ENCODE data around the gene MAFB. TPM values are rescaled to one million over a fixed set of nuclear protein-coding genes. Genes with fewer than 3 reads are reported as not detected.

MAFB gene
- total RNA-seq, 1 experiment from 2014 or later = 0.85 TPM

GRCh38 chr20:40702504-40702903 lies 13.5 kb upstream of the MAFB start:
- no CpG with 5 or more reads among the region's 4 CpGs for WGBS (ENCODE audit: extremely low coverage, insufficient read length, low lambda C conversion rate)
- Histone ChIP-seq H3K23me2 (ENCODE audit: insufficient read length, low read depth, low read length, poor library complexity, severe bottlenecking) (no peaks in the 10 kb centered on the region), H2BK5ac (ENCODE audit: insufficient read length, low read length) (no peak overlapping the region), H3K18ac (ENCODE audit: insufficient read length, low read depth, low read length) (no peak overlapping the region), H2BK120ac (ENCODE audit: low read depth, low read length, poor library complexity, severe bottlenecking) (no peak overlapping the region), H3T11ph (ENCODE audit: low read length) (no peak overlapping the region), H3K27ac (ENCODE audit: insufficient read length, low read depth, low read length) (no peak overlapping the region), H3K4me2 (ENCODE audit: insufficient read depth, insufficient read length, low read length) (no peak overlapping the region), H2AFZ (ENCODE audit: low read length) (no peak overlapping the region), H2BK20ac (ENCODE audit: low read depth, low read length, poor library complexity, severe bottlenecking) (no peak overlapping the region), H4K91ac (ENCODE audit: insufficient read length, low read depth, low read length) (no peak overlapping the region), H4K5ac (ENCODE audit: insufficient read length, low read depth, low read length) (no peak overlapping the region), H3K79me2 (ENCODE audit: insufficient read depth, low read length) (no peaks in the 10 kb centered on the region), H3K4ac (ENCODE audit: low read depth, low read length) (no peak overlapping the region), H4K20me1 (ENCODE audit: control insufficient read depth, insufficient read depth, insufficient read length) (no peaks in the 10 kb centered on the region), H3K4me1 (ENCODE audit: insufficient read depth, low read length) (no peaks in the 10 kb centered on the region), H3K9ac (ENCODE audit: extremely low read depth, insufficient read length, low read length) (no peak overlapping the region), H3K27me3 (ENCODE audit: insufficient read depth, low read length) (no peaks in the 10 kb centered on the region; the same call in 1 of the 2 replicates), H3K9me3 (ENCODE audit: control insufficient read depth, low read depth, low read length) (no peaks in the 10 kb centered on the region), H2BK12ac (ENCODE audit: insufficient read length, low read depth, low read length) (no peak overlapping the region), H2BK15ac (ENCODE audit: low read depth, low read length) (no peak overlapping the region), H3K23ac (ENCODE audit: insufficient read length, low read depth, low read length) (no peak overlapping the region), H3K14ac (ENCODE audit: insufficient read depth, low read length) (no peak overlapping the region), H2AK5ac (ENCODE audit: insufficient read length, low read length) (no peak overlapping the region), H4K8ac (replicated peaks; ENCODE audit: insufficient read length, low read depth, low read length) (no peak overlapping the region), H3K56ac (ENCODE audit: insufficient read length, low read depth, low read length) (no peak overlapping the region), H3K79me1 (ENCODE audit: insufficient read depth, low read depth, low read length, poor library complexity, severe bottlenecking) (no peaks in the 10 kb centered on the region)
- H3K27ac Mint-ChIP-seq = no peak overlapping the region
- peaks cover 0 to 5% (median 0%) of the 10 kb centered on the region in 3 experiments; a peak in 3 of 7 replicates for H3K36me3 Mint-ChIP-seq (ENCODE audit: insufficient read depth in 1 of 3, low read depth in 3 of 3)
- peaks cover 7 to 8% of the 10 kb centered on the region in 2 experiments for H3K4me1 Mint-ChIP-seq
- no peak for DNase-seq
- no peak overlapping the region for H3K4me3 Mint-ChIP-seq
- H3K27me3 Mint-ChIP-seq (ENCODE audit: low read depth) = peaks cover 45% of the 10 kb centered on the region
- TF ChIP-seq CTCF (conservative IDR thresholded peaks at IDR 0.05) = peak; percentile 54
- peaks cover 3 to 9% of the 10 kb centered on the region in 2 experiments; a peak in 4 of 5 replicates for H3K9me3 Mint-ChIP-seq
